H1 (cell line): Measurements from ENCODE around the gene ALDH3A1. TPM values are rescaled to one million over a fixed set of nuclear protein-coding genes. Genes with fewer than 3 reads are reported as not detected.

Experiments used
- CTCF ChIA-PET: fragments of 300-600 bp; sonication (Branson Sonifier 250); formaldehyde crosslinking; loops from one replicate; lab custom pipeline; 2021; ENCODE audit not compliant: partially characterized antibody; lab: Charles Lee
- POLR2A ChIA-PET: fragments of 300-600 bp; sonication (Branson Sonifier 250); formaldehyde crosslinking; loops from one replicate; lab custom pipeline; 2021; ENCODE audit warnings: inconsistent platforms; ENCODE audit not compliant: partially characterized antibody; lab: Charles Lee
- DNase-seq, 2 experiments: peaks; one replicate each; pipeline versions ENCODE4 v3.0.0 to v3.0.0-alpha.2; 2010 to 2022; ENCODE audit warnings: low spot score in 2 of 2, low read depth in 1 of 2, mixed read lengths in 1 of 2
- FAIRE-seq: peaks from 2 replicates; lab custom pipeline; 2011; peaks lifted over from hg19 to GRCh38; lab: Jason Lieb, UNC
- H2AFZ ChIP-seq: 2 replicates; pipeline ENCODE4 v1.8.1; 2012; ENCODE audit warnings: low read length, inconsistent platforms
- H2AK5ac ChIP-seq: 2 replicates; pipeline ENCODE4 v1.6.1; 2013; ENCODE audit warnings: low read depth, low read length
- H2BK120ac ChIP-seq: replicated peaks from 2 replicates; pipeline ENCODE3; 2013; ENCODE audit warnings: low read depth, low read length, inconsistent platforms
- H2BK12ac ChIP-seq: 2 replicates; pipeline ENCODE4 v1.6.1; 2013; ENCODE audit warnings: low read depth, low read length
- H2BK15ac ChIP-seq: 2 replicates; pipeline ENCODE4 v1.6.1; 2013; ENCODE audit warnings: low read length
- H2BK20ac ChIP-seq: 2 replicates; pipeline ENCODE4 v1.6.1; 2013; ENCODE audit warnings: low read length
- H2BK5ac ChIP-seq: 2 replicates; pipeline ENCODE4 v1.6.1; 2013; ENCODE audit warnings: low read depth, low read length
- H3K14ac ChIP-seq: 2 replicates; pipeline ENCODE4 v1.6.1; 2013; ENCODE audit warnings: inconsistent platforms; ENCODE audit not compliant: insufficient read length
- H3K18ac ChIP-seq: 2 replicates; pipeline ENCODE4 v1.6.1; 2013; ENCODE audit warnings: low read length; ENCODE audit errors: extremely low read depth
- H3K23ac ChIP-seq: 2 replicates; pipeline ENCODE4 v1.6.1; 2013; ENCODE audit warnings: inconsistent platforms; ENCODE audit not compliant: insufficient read length
- H3K23me2 ChIP-seq: 2 replicates; pipeline ENCODE4 v1.6.1; 2013; ENCODE audit warnings: low read depth, low read length
- H3K27ac ChIP-seq: 2 replicates; pipeline ENCODE4 v1.6.1; 2011; ENCODE audit warnings: low read depth, low read length, inconsistent platforms
- H3K27me3 ChIP-seq, 4 experiments: replicated peaks in 1 of 4; 1 replicate in 1 of 4; 2 replicates in 3 of 4; pipeline versions ENCODE4 v1.6.1 to v1.8.1; 2011 to 2013; ENCODE audit warnings: low read length in 3 of 4, mild to moderate bottlenecking in 3 of 4, inconsistent platforms in 2 of 4, mixed read lengths in 2 of 4, moderate library complexity in 1 of 4; ENCODE audit not compliant: control insufficient read depth in 3 of 4, insufficient read depth in 3 of 4; ENCODE audit errors: extremely low read depth in 1 of 4
- H3K36me3 ChIP-seq, 4 experiments: 2 replicates each; pipeline versions ENCODE4 v1.6.1 to v1.8.1; 2011 to 2013; ENCODE audit warnings: mild to moderate bottlenecking in 4 of 4, low read length in 3 of 4, moderate library complexity in 2 of 4, control low read depth in 1 of 4, inconsistent platforms in 1 of 4; ENCODE audit not compliant: insufficient read depth in 4 of 4, control insufficient read depth in 2 of 4
- H3K4ac ChIP-seq: replicated peaks from 2 replicates; pipeline ENCODE3; 2013; ENCODE audit warnings: low read length, low read depth, mixed read lengths, inconsistent platforms; ENCODE audit not compliant: insufficient read length
- H3K4me1 ChIP-seq, 4 experiments: replicated peaks in 1 of 4; 1 replicate in 1 of 4; 2 replicates in 3 of 4; pipeline versions ENCODE4 v1.6.1 to v1.8.1; 2011 to 2013; ENCODE audit warnings: low read length in 3 of 4, inconsistent platforms in 2 of 4, mixed read lengths in 1 of 4; ENCODE audit not compliant: insufficient read depth in 4 of 4, control insufficient read depth in 3 of 4
- H3K4me2 ChIP-seq, 2 experiments: 2 replicates each; pipeline versions ENCODE4 v1.6.1 to v1.8.1; 2011 to 2013; ENCODE audit warnings: low read depth in 2 of 2, low read length in 2 of 2, control low read depth in 1 of 2, inconsistent platforms in 1 of 2, mild to moderate bottlenecking in 1 of 2; ENCODE audit not compliant: insufficient read depth in 1 of 2
- H3K4me3 ChIP-seq, 4 experiments: fragments of 200-600, 300-600 bp in 1 of 4; sonication (generic), shearing (Covaris generic), sonication (Bioruptor Twin) in 1 of 4; 2 replicates each; pipeline versions ENCODE4 v1.5.1 to v1.8.1; 2011 to 2016; ENCODE audit warnings: low read length in 4 of 4, low read depth in 3 of 4, control low read depth in 2 of 4, inconsistent platforms in 2 of 4, mild to moderate bottlenecking in 2 of 4, mixed read lengths in 1 of 4, moderate library complexity in 1 of 4; ENCODE audit not compliant: insufficient read depth in 2 of 4; ENCODE audit errors: extremely low read depth in 1 of 4
- H3K56ac ChIP-seq: replicated peaks from 2 replicates; pipeline ENCODE3; 2013; ENCODE audit warnings: low read depth, mild to moderate bottlenecking, mixed read lengths, low read length, inconsistent platforms; ENCODE audit not compliant: insufficient read length
- H3K79me1 ChIP-seq: 2 replicates; pipeline ENCODE4 v1.6.1; 2013; ENCODE audit warnings: low read depth, low read length, control low read depth
- H3K79me2 ChIP-seq, 2 experiments: 2 replicates each; pipeline versions ENCODE4 v1.6.1 to v1.8.1; 2012 to 2013; ENCODE audit warnings: low read length in 2 of 2, mild to moderate bottlenecking in 2 of 2, inconsistent platforms in 1 of 2; ENCODE audit not compliant: insufficient read depth in 2 of 2, control insufficient read depth in 1 of 2
- H3K9ac ChIP-seq, 4 experiments: replicated peaks in 1 of 4; 1 replicate in 1 of 4; 2 replicates in 3 of 4; pipeline versions ENCODE4 v1.6.1 to v1.8.1; 2011 to 2013; ENCODE audit warnings: low read depth in 3 of 4, low read length in 3 of 4, control low read depth in 2 of 4, mild to moderate bottlenecking in 2 of 4, moderate library complexity in 2 of 4, inconsistent platforms in 1 of 4; ENCODE audit errors: extremely low read depth in 1 of 4
- H3K9me3 ChIP-seq, 2 experiments: 2 replicates each; pipeline versions ENCODE4 v1.6.1 to v1.8.1; 2012 to 2013; ENCODE audit warnings: mild to moderate bottlenecking in 2 of 2, moderate library complexity in 2 of 2, control low read depth in 1 of 2, inconsistent platforms in 1 of 2, low read depth in 1 of 2, low read length in 1 of 2, mixed read lengths in 1 of 2; ENCODE audit not compliant: insufficient read depth in 2 of 2
- H4K20me1 ChIP-seq, 2 experiments: replicated peaks in 1 of 2; 2 replicates each; pipeline versions ENCODE3 to v1.8.1; 2011 to 2013; ENCODE audit warnings: inconsistent platforms in 2 of 2, low read length in 2 of 2, mild to moderate bottlenecking in 1 of 2; ENCODE audit not compliant: insufficient read depth in 2 of 2, control insufficient read depth in 1 of 2
- H4K5ac ChIP-seq: 2 replicates; pipeline ENCODE4 v1.6.1; 2013; ENCODE audit warnings: low read length, low read depth, mixed read lengths, inconsistent platforms; ENCODE audit not compliant: insufficient read length
- H4K8ac ChIP-seq: 2 replicates; pipeline ENCODE4 v1.8.0; 2013; ENCODE audit warnings: mild to moderate bottlenecking, moderate library complexity, low read length, inconsistent platforms; ENCODE audit not compliant: insufficient read depth; ENCODE audit errors: extremely low read depth
- H4K91ac ChIP-seq: replicated peaks from 2 replicates; pipeline ENCODE3; 2013; ENCODE audit warnings: low read length, mixed read lengths, inconsistent platforms; ENCODE audit not compliant: insufficient read length
- ATF3 ChIP-seq: IDR thresholded peaks from 2 replicates; pipeline ENCODE4 v1.6.1; 2011; ENCODE audit warnings: low read depth, mild to moderate bottlenecking, low read length; ENCODE audit not compliant: insufficient read depth
- BACH1 ChIP-seq: IDR thresholded peaks from 2 replicates; pipeline ENCODE4 v1.6.1; 2012; ENCODE audit warnings: low read length, improper control_type of control experiment
- CBX5 ChIP-seq: fragments of 300-800, 300-1000 bp; sonication (generic); IDR thresholded peaks from 2 replicates; pipeline ENCODE4 v1.7.1; 2016; ENCODE audit warnings: antibody characterized with exemption, low read length, low read depth
- GABPA ChIP-seq: IDR thresholded peaks from 2 replicates; pipeline ENCODE4 v1.6.1; 2011; ENCODE audit warnings: mild to moderate bottlenecking, low read length, moderate library complexity, borderline replicate concordance; ENCODE audit not compliant: insufficient read depth
- MAX ChIP-seq: IDR thresholded peaks from 2 replicates; pipeline ENCODE4 v1.6.1; 2012; ENCODE audit warnings: inconsistent platforms
- SAP30 ChIP-seq: fragments of 300-600 bp; sonication (generic); IDR thresholded peaks from 2 replicates; pipeline ENCODE4 v1.7.1; 2012; ENCODE audit warnings: low read length, moderate library complexity, mild to moderate bottlenecking, inconsistent platforms; ENCODE audit not compliant: insufficient read depth, insufficient replicate concordance
- WGBS, 2 experiments: shearing (Covaris generic) in 1 of 2; methylation state at CpG; one replicate each; pipeline versions ENCODE4 v1.1.6 to v1.1.7; 2013 to 2015; ENCODE audit warnings: low lambda C conversion rate in 2 of 2, mixed read lengths in 2 of 2, inconsistent platforms in 1 of 2, low coverage in 1 of 2, missing lambda C conversion rate in 1 of 2; ENCODE audit not compliant: insufficient replicate concordance in 2 of 2, insufficient coverage in 1 of 2, insufficient read length in 1 of 2; ENCODE audit errors: extremely low coverage in 1 of 2, missing lambda C conversion rate in 1 of 2; 5-methylcytosine and 5-hydroxymethylcytosine counted together
- polyA plus RNA-seq, 7 experiments: library from polyadenylated mRNA; depleted of rRNA in 3 of 7; stranded (reverse) in 5 of 7; unstranded in 2 of 7; fragments of >200 nt in 5 of 7; fragments of 200-250 nt in 2 of 7; gene quantifications; 1 replicate in 5 of 7; 2 replicates in 1 of 7; 4 replicates in 1 of 7; pipeline versions ENCODE4 v1.2.1 to v1.2.3, GENCODE V29; 2011 to 2013; ENCODE audit warnings: missing spikeins in 2 of 7, mixed read lengths in 2 of 7
- total RNA-seq: library from RNA; stranded (reverse); fragmentation: NEBNext Ultra II Directional; extraction: Animal tissue kit (Norgen Biotek cat#: 25700); gene quantifications from 2 replicates; pipeline ENCODE4 v1.2.1, GENCODE V29; 2021

The ALDH3A1 gene
- total and polyA plus RNA-seq, 2 of the 8 experiments (the other 6 are each of a cell fraction or from before 2014, with no cell fraction given), result 0.37 to 1.4 TPM

GRCh38 chr17:19771971-19772630 lies 24.0 kb upstream of the ALDH3A1 start:
- Histone ChIP-seq H3K4me2 (no peak overlapping the region), H2AK5ac (no peak overlapping the region), H3K9ac (no peak overlapping the region), H3K27ac (no peak overlapping the region), H3K79me1 (no peaks in the 10 kb centered on the region), H3K9me3 (no peaks in the 10 kb centered on the region), H3K4me3 (no peak overlapping the region), H2BK120ac (no peak overlapping the region), H4K5ac (no peak overlapping the region), H2BK5ac (no peak overlapping the region), H4K8ac (no peak overlapping the region), H3K4me1 (no peaks in the 10 kb centered on the region), H2BK15ac (no peak overlapping the region), H3K79me2 (no peaks in the 10 kb centered on the region), H3K56ac (no peak overlapping the region), H2AFZ (no peak overlapping the region), H3K36me3 (no peaks in the 10 kb centered on the region), H3K27me3 (no peaks in the 10 kb centered on the region; a peak in 1 of 7 replicates), H3K23ac (no peak overlapping the region), H2BK12ac (no peak overlapping the region), H4K20me1 (no peaks in the 10 kb centered on the region), H3K4ac (no peak overlapping the region), H3K23me2 (no peaks in the 10 kb centered on the region), H3K18ac (no peak overlapping the region), H4K91ac (no peak overlapping the region), H2BK20ac (no peak overlapping the region), H3K14ac (no peak overlapping the region)
- 77% methylated on average over 7 of the region's 7 CpGs; no CpG with 5 or more reads in 1 of the 2 experiments for WGBS, 2 experiments
- POLR2A ChIA-PET, result interaction anchor here (1.1 to 1.8 kb wide), 2 partner anchors 8 to 26 kb away, joined by 3 to 4 read pairs; no protein-coding TSS in a partner anchor
- DNase-seq (no peak), FAIRE-seq (no peak)
- TF ChIP-seq ATF3 (no peak), CBX5 (no peak), BACH1 (no peak), SAP30 (no peak), MAX (no peak), GABPA (no peak)
- CTCF ChIA-PET, result interaction anchor here (0.8 to 3.2 kb wide), 5 partner anchors 10 to 30 kb away, joined by 3 to 20 read pairs (median 4); no protein-coding TSS in a partner anchor
